Hippocampal formation (tissue), 2 donors: ENCODE data around the gene ARHGAP26.

Experiments
- DNase-seq, 2 donors: peaks; one replicate each; lab custom pipeline; 2025; lab: John Stamatoyannopoulos, UW

Gene ARHGAP26

GRCh38 chr5:142828797-142829535, 58.8 kb downstream of the ARHGAP26 start:
- DNase-seq = no peak

GRCh38 chr5:142829801-142830220, 59.6 kb downstream of the ARHGAP26 start:
- no peak for DNase-seq

GRCh38 chr5:142830241-142831008, 60.2 kb downstream of the ARHGAP26 start:
- DNase-seq = no peak

GRCh38 chr5:142831009-142831383, 60.8 kb downstream of the ARHGAP26 start:
- no peak for DNase-seq

GRCh38 chr5:142832263-142832662, 62.1 kb downstream of the ARHGAP26 start:
- DNase-seq = no peak

GRCh38 chr5:142833517-142834449, 63.6 kb downstream of the ARHGAP26 start:
- no peak for DNase-seq

GRCh38 chr5:142834504-142834903, 64.3 kb downstream of the ARHGAP26 start:
- no peak for DNase-seq

GRCh38 chr5:142835540-142835939, 65.4 kb downstream of the ARHGAP26 start:
- DNase-seq = no peak

- DNase-seq = no peak
Measured at GRCh38 chr5:142836048-142836447, 65.9 kb downstream of the ARHGAP26 start.

- no peak for DNase-seq
Measured at GRCh38 chr5:142837081-142837725, 67.0 kb downstream of the ARHGAP26 start.

- no peak for DNase-seq
Measured at GRCh38 chr5:142838845-142839244, 68.7 kb downstream of the ARHGAP26 start.

GRCh38 chr5:142839711-142840346, 69.7 kb downstream of the ARHGAP26 start:
- DNase-seq = peak in 1 of 2 donors; percentile 40

GRCh38 chr5:142840575-142840974, 70.4 kb downstream of the ARHGAP26 start:
- no peak for DNase-seq

GRCh38 chr5:142841511-142842265, 71.5 kb downstream of the ARHGAP26 start:
- DNase-seq = no peak

GRCh38 chr5:142842994-142843905, 73.1 kb downstream of the ARHGAP26 start:
- DNase-seq = no peak

GRCh38 chr5:142844866-142845265, 74.7 kb downstream of the ARHGAP26 start:
- no peak for DNase-seq

- no peak for DNase-seq
Measured at GRCh38 chr5:142845402-142845921, 75.3 kb downstream of the ARHGAP26 start.

GRCh38 chr5:142845954-142846398, 75.8 kb downstream of the ARHGAP26 start:
- DNase-seq = no peak

GRCh38 chr5:142846406-142846805, 76.2 kb downstream of the ARHGAP26 start:
- DNase-seq = no peak
